ENCODE data around the gene RAB11FIP4. TPM values are rescaled to one million over a fixed set of nuclear protein-coding genes. Genes with fewer than 3 reads are reported as not detected.
A peak's percentile ranks its signal among the peaks of the same experiment; 100 is the strongest.

RAB11FIP4 gene
- total and polyA plus RNA-seq, 2 of the 13 experiments (the other 11 are each of a cell fraction or from before 2014, with no cell fraction given): 28.0 to 89.3 TPM

GRCh38 chr17:31390748-31391495 is 553 bp upstream of the RAB11FIP4 start (continued):
- TF ChIP-seq ZNF687 (CRISPR knock-in tag; IDR thresholded peaks at IDR 0.05) (peak; percentile 10), HHEX (CRISPR knock-in tag; IDR thresholded peaks at IDR 0.05) (no peak), ZNF800 (CRISPR knock-in tag; IDR thresholded peaks at IDR 0.05) (no peak), FOXJ3 (CRISPR knock-in tag; IDR thresholded peaks at IDR 0.05; ENCODE audit: borderline replicate concordance) (no peak)

Measured in HepG2 (cell line).